Neural cell (in vitro differentiated cells): ENCODE data around the gene GMEB2. TPM values are rescaled to one million over a fixed set of nuclear protein-coding genes. Genes with fewer than 3 reads are reported as not detected.
A peak's percentile ranks its signal among the peaks of the same experiment; 100 is the strongest.

Experiments used
- H2AFZ ChIP-seq: fragments of 200-600, 300-800 bp; sonication (generic), shearing (Covaris generic); 2 replicates; pipeline ENCODE4 v1.6.0; 2014; ENCODE audit warnings: low read depth, mild to moderate bottlenecking, antibody characterized with exemption, low read length, moderate library complexity
- H3F3A ChIP-seq: fragments of 200-600 bp; shearing (Covaris generic); 2 replicates; pipeline ENCODE4 v1.6.1; 2016; ENCODE audit warnings: mild to moderate bottlenecking, moderate library complexity, mixed read lengths, antibody characterized with exemption, low read length; ENCODE audit not compliant: insufficient read depth, poor library complexity, severe bottlenecking
- H3K27ac ChIP-seq: fragments of 200-600, 300-800 bp; sonication (generic), shearing (Covaris generic); 2 replicates; pipeline ENCODE4 v1.5.1; 2014; ENCODE audit warnings: mild to moderate bottlenecking, low read length, moderate library complexity
- H3K27me3 ChIP-seq: fragments of 300-800, 200-600 bp; sonication (generic), shearing (Covaris generic); 2 replicates; pipeline ENCODE4 v1.6.0; 2014; ENCODE audit warnings: mild to moderate bottlenecking, low read depth, low read length, moderate library complexity; ENCODE audit not compliant: insufficient read depth
- H3K36me3 ChIP-seq: fragments of 300-800, 200-600 bp; sonication (generic), shearing (Covaris generic); 2 replicates; pipeline ENCODE4 v1.5.1; 2014; ENCODE audit warnings: mild to moderate bottlenecking, antibody characterized with exemption, low read length, moderate library complexity; ENCODE audit not compliant: insufficient read depth
- H3K4me2 ChIP-seq: fragments of 300-800, 200-600 bp; sonication (generic), shearing (Covaris generic); 2 replicates; pipeline ENCODE4 v1.6.0; 2014; ENCODE audit warnings: mild to moderate bottlenecking, low read length
- H3K4me3 ChIP-seq: fragments of 300-800, 200-600 bp; sonication (generic), shearing (Covaris generic); 2 replicates; pipeline ENCODE4 v1.5.1; 2014; ENCODE audit warnings: mild to moderate bottlenecking, low read length, moderate library complexity
- H3K79me2 ChIP-seq: fragments of 200-600 bp; shearing (Covaris generic); replicated peaks from 2 replicates; pipeline ENCODE4 v1.6.0; 2014; ENCODE audit warnings: mild to moderate bottlenecking, low read length, moderate library complexity; ENCODE audit not compliant: insufficient read depth
- H3K9ac ChIP-seq: fragments of 300-800, 200-600 bp; sonication (generic), shearing (Covaris generic); 2 replicates; pipeline ENCODE4 v1.6.1; 2016; ENCODE audit warnings: mild to moderate bottlenecking, low read length, mixed read lengths
- H3K9me2 ChIP-seq: fragments of 200-600 bp; shearing (Covaris generic); 2 replicates; pipeline ENCODE4 v1.6.1; 2016; ENCODE audit warnings: mild to moderate bottlenecking, low read length, mixed read lengths; ENCODE audit not compliant: insufficient read depth
- H3K9me3 ChIP-seq: fragments of 200-600, 300-800 bp; sonication (generic), shearing (Covaris generic); 2 replicates; pipeline ENCODE4 v1.6.1; 2016; ENCODE audit warnings: mild to moderate bottlenecking, mixed run types, low read length, moderate library complexity, mixed read lengths
- H4K20me1 ChIP-seq: fragments of 200-600 bp; shearing (Covaris generic); 2 replicates; pipeline ENCODE4 v1.6.1; 2016; ENCODE audit warnings: mild to moderate bottlenecking, mixed run types; ENCODE audit not compliant: insufficient read depth
- CTCF ChIP-seq: fragments of 450-650 bp; IDR thresholded peaks from 2 replicates; pipeline ENCODE4 v1.5.1; 2014; ENCODE audit warnings: antibody characterized with exemption, mild to moderate bottlenecking, moderate library complexity; ENCODE audit not compliant: poor library complexity, severe bottlenecking
- EP300 ChIP-seq: fragments of 450-650 bp; conservative IDR thresholded peaks from 2 replicates; pipeline ENCODE4 v1.6.1; 2014; ENCODE audit warnings: antibody characterized with exemption, mild to moderate bottlenecking, moderate library complexity; ENCODE audit not compliant: poor library complexity, severe bottlenecking
- EZH2 ChIP-seq: fragments of 200-600, 300-800 bp; shearing (Covaris generic), sonication (generic); IDR thresholded peaks from 2 replicates; pipeline ENCODE4 v1.6.1; 2014; ENCODE audit warnings: antibody characterized with exemption, low read length, borderline replicate concordance, mild to moderate bottlenecking; ENCODE audit not compliant: insufficient read depth, poor library complexity, severe bottlenecking
- MXI1 ChIP-seq: fragments of 450-650 bp; conservative IDR thresholded peaks from 2 replicates; pipeline ENCODE4 v1.6.1; 2014; ENCODE audit warnings: antibody characterized with exemption, mild to moderate bottlenecking; ENCODE audit not compliant: poor library complexity, severe bottlenecking
- POLR2AphosphoS5 ChIP-seq: IDR thresholded peaks from 2 replicates; pipeline ENCODE4 v1.6.1; 2012
- RAD21 ChIP-seq: fragments of 450-650 bp; conservative IDR thresholded peaks from 2 replicates; pipeline ENCODE4 v1.6.1; 2014; ENCODE audit warnings: antibody characterized with exemption, mild to moderate bottlenecking, moderate library complexity
- REST ChIP-seq: IDR thresholded peaks from 2 replicates; pipeline ENCODE4 v1.6.1; 2012; ENCODE audit warnings: borderline replicate concordance
- SMC3 ChIP-seq: fragments of 450-650 bp; conservative IDR thresholded peaks from 2 replicates; pipeline ENCODE4 v1.6.1; 2014; ENCODE audit warnings: antibody characterized with exemption, mild to moderate bottlenecking, moderate library complexity; ENCODE audit not compliant: poor library complexity
- TAF1 ChIP-seq: IDR thresholded peaks from 2 replicates; pipeline ENCODE4 v1.6.1; 2012; ENCODE audit warnings: low read depth
- polyA plus RNA-seq: library from polyadenylated mRNA; depleted of rRNA; stranded (reverse); fragments of >200 nt; gene quantifications from 2 replicates; pipeline ENCODE4 v1.2.3, GENCODE V29; 2014

The GMEB2 gene
- polyA plus RNA-seq, 1 donor from 2014 or later = 13.7 TPM

GRCh38 chr20:63653041-63653973 is 26.4 kb upstream of the GMEB2 start, which contains the start of gene STMN3:
STMN3 (minus strand) TSS chr20:63653424; CDS start chr20:63653345, 79 bp downstream.
- Histone ChIP-seq H3K4me2 (peak within 1 kb of the TSS; percentile 92), H3F3A (no peaks in the 10 kb centered on the region), H3K27me3 (no peaks in the 10 kb centered on the region), H2AFZ (peak within 1 kb of the TSS; percentile 68), H3K79me2 (peaks cover 19% of the 10 kb centered on the region), H3K9ac (peak within 1 kb of the TSS; percentile 97), H3K27ac (peak within 1 kb of the TSS; percentile 95), H3K36me3 (no peaks in the 10 kb centered on the region), H4K20me1 (peaks cover 14% of the 10 kb centered on the region), H3K4me3 (peak within 1 kb of the TSS; percentile 93), H3K9me3 (no peaks in the 10 kb centered on the region), H3K9me2 (no peaks in the 10 kb centered on the region)
- TF ChIP-seq EZH2 (no peak), REST (peak; percentile 95), SMC3 (peak; percentile 9), POLR2AphosphoS5 (peak; percentile 89), EP300 (peak; percentile 18), MXI1 (peak; percentile 57), RAD21 (no peak), TAF1 (peak; percentile 92), CTCF (no peak)

GRCh38 chr20:63652192-63652980 is 25.5 kb upstream of the GMEB2 start:
- H4K20me1 ChIP-seq = peaks cover 14% of the 10 kb centered on the region
- H3K27me3 ChIP-seq = no peaks in the 10 kb centered on the region
- H2AFZ ChIP-seq = no peak overlapping the region
- H3K9me3 ChIP-seq = no peaks in the 10 kb centered on the region
- no peaks in the 10 kb centered on the region for H3F3A ChIP-seq
- peak overlapping the region; percentile 95 for H3K27ac ChIP-seq
- H3K36me3 ChIP-seq = no peaks in the 10 kb centered on the region
- peak overlapping the region; percentile 93 for H3K4me3 ChIP-seq
- H3K9me2 ChIP-seq = no peaks in the 10 kb centered on the region
- no peak for TF ChIP-seq EP300
- peak; percentile 4 for TF ChIP-seq RAD21
- no peak for TF ChIP-seq CTCF
- TF ChIP-seq POLR2AphosphoS5 = no peak
- TF ChIP-seq TAF1 = no peak
- no peak for TF ChIP-seq EZH2
- TF ChIP-seq REST = no peak
- H3K79me2 ChIP-seq = peaks cover 22% of the 10 kb centered on the region
- peak overlapping the region; percentile 92 for H3K4me2 ChIP-seq
- peak overlapping the region; percentile 97 for H3K9ac ChIP-seq
